WERI-Rb-1 (cell line): ENCODE measurements around the gene GYS2.

ENCODE experiments used
- DNase-seq: peaks from one replicate; pipeline ENCODE4 v3.0.0-alpha.2; 2020
- H3K27ac ChIP-seq: fragments of 250-450 bp; sonication (Bioruptor Pico); 2 replicates; pipeline ENCODE4 v1.5.1; 2020; ENCODE audit warnings: mild to moderate bottlenecking, moderate library complexity
- H3K27me3 ChIP-seq: fragments of 250-450 bp; sonication (Bioruptor Pico); 2 replicates; pipeline ENCODE4 v1.5.1; 2021; ENCODE audit warnings: mild to moderate bottlenecking, low read depth, moderate library complexity; ENCODE audit not compliant: insufficient read depth, severe bottlenecking
- H3K36me3 ChIP-seq: fragments of 250-450 bp; sonication (Bioruptor Pico); 2 replicates; pipeline ENCODE4 v1.5.1; 2020; ENCODE audit warnings: mild to moderate bottlenecking, moderate library complexity
- H3K4me3 ChIP-seq: 2 replicates; pipeline ENCODE4 v1.5.1; 2011; ENCODE audit warnings: low read depth, mild to moderate bottlenecking, control low read depth, low read length
- H3K9me3 ChIP-seq: fragments of 250-450 bp; sonication (Bioruptor Pico); 2 replicates; pipeline ENCODE4 v1.5.1; 2021; ENCODE audit warnings: mild to moderate bottlenecking, moderate library complexity; ENCODE audit not compliant: severe bottlenecking
- CTCF ChIP-seq: IDR thresholded peaks from 2 replicates; pipeline ENCODE4 v1.5.1; 2011; ENCODE audit warnings: low read depth, mild to moderate bottlenecking, control low read depth, inconsistent platforms, low read length

Gene GYS2

GRCh38 chr12:21566907-21567394 lies 37.7 kb downstream of the GYS2 start:
- no peaks in the 10 kb centered on the region for H3K9me3 ChIP-seq
- no peak overlapping the region for H3K4me3 ChIP-seq
- no peaks in the 10 kb centered on the region for H3K27me3 ChIP-seq
- H3K36me3 ChIP-seq: no peaks in the 10 kb centered on the region
- no peak overlapping the region for H3K27ac ChIP-seq
- TF ChIP-seq CTCF: no peak
- no peak for DNase-seq

- Histone ChIP-seq H3K36me3 (no peaks in the 10 kb centered on the region), H3K27ac (no peak overlapping the region), H3K9me3 (no peaks in the 10 kb centered on the region), H3K27me3 (no peaks in the 10 kb centered on the region), H3K4me3 (no peak overlapping the region)
- TF ChIP-seq CTCF: no peak
- no peak for DNase-seq
These were observed 38.3 kb downstream of the GYS2 start for GRCh38 chr12:21566223-21566906.

- TF ChIP-seq CTCF: no peak
- Histone ChIP-seq H3K4me3 (no peak overlapping the region), H3K36me3 (no peaks in the 10 kb centered on the region), H3K27ac (no peak overlapping the region), H3K27me3 (no peaks in the 10 kb centered on the region), H3K9me3 (no peaks in the 10 kb centered on the region)
- DNase-seq: no peak
These were observed 41.8 kb downstream of the GYS2 start for GRCh38 chr12:21562859-21563258.

- H3K9me3 ChIP-seq: no peaks in the 10 kb centered on the region
- H3K36me3 ChIP-seq: no peaks in the 10 kb centered on the region
- no peaks in the 10 kb centered on the region for H3K27me3 ChIP-seq
- DNase-seq: no peak
- no peak overlapping the region for H3K27ac ChIP-seq
- TF ChIP-seq CTCF: no peak
- no peak overlapping the region for H3K4me3 ChIP-seq
These were observed 43.5 kb downstream of the GYS2 start for GRCh38 chr12:21561158-21561557.

GRCh38 chr12:21559855-21560569 lies 44.6 kb downstream of the GYS2 start:
- H3K4me3 ChIP-seq: no peak overlapping the region
- no peaks in the 10 kb centered on the region for H3K36me3 ChIP-seq
- H3K27ac ChIP-seq: no peak overlapping the region
- H3K9me3 ChIP-seq: no peaks in the 10 kb centered on the region
- no peaks in the 10 kb centered on the region for H3K27me3 ChIP-seq
- no peak for TF ChIP-seq CTCF
- no peak for DNase-seq
